GM21825 (cell line): ENCODE results near the gene IPO11.
"Not testable (repeated sequence)": the region's sequence is repeated elsewhere in the genome, so short reads cannot be mapped to it uniquely, and the experiment has no call there.

Experiments used
- ATAC-seq: cut with Tn5 transposase; IDR thresholded peaks from one replicate; pipeline ENCODE4 v1.9.1; 2021; ENCODE audit warnings: mild to moderate bottlenecking, moderate library complexity; ENCODE audit not compliant: unreplicated experiment

IPO11 gene

DNA sequence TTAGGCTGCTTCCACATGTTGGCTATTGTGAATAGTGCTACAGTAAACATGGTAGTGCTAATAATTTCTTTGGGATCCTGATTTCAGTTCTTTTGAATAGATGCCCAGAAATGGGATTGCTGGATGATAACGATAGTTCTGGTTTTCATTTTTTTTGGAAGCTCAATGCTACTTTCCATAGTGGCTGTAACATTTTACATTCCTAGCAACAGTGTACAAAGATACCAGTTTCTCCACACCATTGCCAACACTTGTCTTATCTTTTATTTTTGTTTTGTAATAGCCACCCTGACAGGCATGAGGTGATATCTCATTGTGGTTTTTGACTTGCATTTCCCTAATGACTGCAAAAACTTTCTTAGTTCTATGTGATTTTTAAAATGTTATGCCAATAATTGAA lies 97.2 kb downstream of the IPO11 start:
- no peak for ATAC-seq

DNA sequence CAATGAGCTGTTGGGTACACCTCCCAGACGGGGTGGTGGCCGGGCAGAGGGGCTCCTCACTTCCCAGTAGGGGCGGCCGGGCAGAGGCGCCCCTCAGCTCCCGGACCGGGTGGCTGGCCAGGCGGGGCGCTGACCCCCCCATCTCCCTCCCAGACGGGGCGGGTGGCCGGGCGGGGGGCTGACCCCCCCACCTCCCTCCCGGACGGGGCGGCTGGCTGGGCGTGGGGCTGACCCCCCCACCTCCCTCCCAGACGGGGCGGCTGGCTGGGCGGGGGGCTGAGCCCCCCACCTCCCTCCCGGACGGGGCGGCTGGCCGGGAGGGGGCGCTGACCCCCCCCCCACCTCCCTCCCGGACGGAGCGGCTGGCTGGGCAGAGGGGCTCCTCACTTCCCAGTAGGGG lies 100.5 kb downstream of the IPO11 start:
- ATAC-seq, result not testable (repeated sequence)

DNA sequence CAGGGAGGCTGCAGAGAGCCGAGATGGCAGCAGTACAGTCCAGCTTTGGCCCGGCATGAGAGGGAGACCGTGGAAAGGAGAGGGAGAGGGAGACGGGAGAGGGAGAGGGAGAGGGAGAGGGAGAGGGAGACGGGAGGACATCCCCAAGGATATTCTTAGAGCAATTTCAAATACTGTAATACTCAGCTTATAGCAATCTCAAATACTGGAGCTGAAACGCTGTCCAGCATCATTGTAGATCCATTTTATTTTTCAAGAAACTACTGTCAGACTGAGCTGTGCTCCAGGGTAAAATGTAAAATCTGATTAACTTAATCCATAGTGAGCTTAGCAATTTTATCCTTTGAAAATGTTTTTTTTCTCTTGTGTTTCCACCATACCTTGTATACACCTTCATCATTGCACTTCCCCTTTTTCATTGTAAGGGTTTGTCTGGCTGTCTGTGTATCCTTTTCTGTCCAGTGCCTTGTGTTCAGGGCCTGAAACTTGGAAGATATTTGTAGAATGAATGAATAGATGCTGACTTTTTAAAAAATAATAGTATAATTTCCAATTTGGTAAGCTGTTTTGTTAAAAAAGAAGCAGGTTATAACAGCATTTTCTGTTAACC lies 102.1 kb downstream of the IPO11 start:
- ATAC-seq, result no peak

DNA sequence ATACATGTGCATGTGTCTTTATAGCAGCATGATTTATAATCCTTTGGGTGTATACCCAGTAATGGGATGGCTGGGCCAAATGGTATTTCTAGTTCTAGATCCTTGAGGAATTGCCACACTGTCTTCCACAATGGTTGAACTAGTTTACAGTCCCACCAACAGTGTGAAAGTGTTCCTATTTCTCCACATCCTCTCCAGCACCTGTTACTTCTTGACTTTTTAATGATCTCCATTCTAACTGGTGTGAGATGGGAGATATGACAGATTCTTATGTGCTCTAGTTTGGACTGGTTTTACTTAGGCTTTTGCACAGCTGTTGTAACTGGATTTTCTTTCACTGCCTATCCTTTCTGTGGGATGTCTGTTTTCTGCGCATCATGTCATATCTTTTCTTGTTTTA lies 108.2 kb downstream of the IPO11 start:
- ATAC-seq, result not testable (repeated sequence)

DNA sequence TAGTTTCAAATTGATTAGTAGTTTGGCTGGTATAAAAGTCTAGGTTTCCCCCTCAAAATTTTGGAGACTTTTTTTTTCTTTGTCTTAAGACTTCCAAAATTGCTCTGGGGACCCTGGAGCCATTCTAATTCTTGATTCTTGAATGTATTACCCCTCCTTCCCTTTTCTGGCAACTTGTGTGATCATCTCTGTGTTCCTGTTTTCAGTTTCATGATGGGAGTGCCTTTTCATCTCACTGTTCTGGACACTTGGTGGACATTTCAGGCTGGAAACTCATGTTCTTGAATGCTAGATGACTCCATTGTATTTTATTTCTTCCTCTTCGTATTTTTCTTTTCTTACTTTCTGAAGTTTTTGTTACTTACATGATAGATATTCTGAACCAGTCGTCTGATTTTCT lies 108.8 kb downstream of the IPO11 start:
- no peak for ATAC-seq

DNA sequence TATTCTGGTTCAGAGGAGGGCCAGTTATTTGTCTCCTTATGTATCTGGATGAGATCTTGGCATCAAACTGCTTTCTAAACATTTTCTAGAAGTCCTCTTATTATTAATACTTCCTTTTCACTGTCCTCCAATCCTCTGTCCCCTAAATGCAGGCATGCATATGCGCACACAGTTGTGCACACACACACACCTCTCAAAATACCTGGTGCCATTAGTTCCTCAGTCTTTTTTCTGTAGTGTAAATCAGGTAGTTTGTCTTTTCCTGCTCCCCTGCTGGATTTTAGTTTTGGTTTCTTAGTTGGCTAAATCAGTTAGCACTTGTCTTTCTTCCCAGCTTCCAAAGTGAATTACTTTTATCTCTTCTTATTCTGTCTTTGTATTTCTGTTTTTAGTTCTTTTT lies 110.2 kb downstream of the IPO11 start:
- ATAC-seq, result no peak

DNA sequence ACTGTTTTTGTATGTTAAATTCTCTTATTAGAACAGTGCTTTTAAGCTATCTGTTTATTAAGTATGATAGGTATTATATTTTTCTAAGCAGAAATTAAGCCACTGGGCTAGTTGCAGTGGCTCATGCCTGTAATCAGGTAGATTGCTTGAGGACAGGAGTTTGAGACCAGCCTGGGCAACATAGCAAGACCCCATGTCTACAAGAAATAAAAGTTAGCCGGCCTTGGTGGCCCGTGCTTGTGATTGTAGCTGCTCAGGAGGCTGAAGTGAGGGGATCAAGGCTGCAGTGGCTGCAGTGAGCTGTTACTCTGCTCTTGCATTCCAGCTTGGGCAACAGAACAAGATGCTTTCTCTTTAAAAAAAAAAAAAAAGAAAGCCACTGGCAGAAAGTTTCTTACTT lies 121.0 kb downstream of the IPO11 start:
- no peak for ATAC-seq

DNA sequence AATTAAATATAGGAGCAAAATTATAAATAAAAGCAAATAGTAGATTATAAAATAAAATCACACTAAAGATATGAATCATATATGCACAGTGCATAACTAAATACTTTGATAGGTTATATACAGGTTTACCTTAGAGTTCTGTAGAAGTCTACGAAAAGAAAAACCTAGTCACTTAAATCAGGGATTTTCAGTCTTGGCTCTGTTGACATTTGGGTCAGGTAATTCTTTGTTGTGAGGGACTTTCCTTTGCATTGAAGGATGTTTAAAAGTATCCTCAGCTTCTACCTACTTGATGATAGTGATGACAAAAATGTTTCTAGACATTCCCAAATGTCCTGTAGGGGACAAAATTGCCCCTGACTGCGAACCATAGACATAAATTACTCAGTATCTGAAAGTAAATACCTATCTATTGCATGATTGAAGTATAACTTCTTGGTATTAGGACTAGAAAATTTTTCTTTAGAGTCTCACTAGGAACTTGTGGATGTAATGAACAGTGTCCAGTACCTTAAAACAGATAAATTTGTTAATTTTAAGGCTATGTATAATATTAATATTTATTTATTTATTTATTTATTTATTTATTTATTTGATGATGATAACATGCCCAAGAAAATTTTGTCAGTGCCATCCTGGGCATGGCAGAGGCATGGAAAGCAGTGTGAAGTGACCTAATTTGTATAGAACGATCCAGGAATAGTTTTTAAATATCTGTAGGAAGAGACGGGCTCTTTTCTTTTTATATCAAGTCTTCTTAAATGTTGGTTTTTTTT lies 122.1 kb downstream of the IPO11 start:
- ATAC-seq, result no peak

DNA sequence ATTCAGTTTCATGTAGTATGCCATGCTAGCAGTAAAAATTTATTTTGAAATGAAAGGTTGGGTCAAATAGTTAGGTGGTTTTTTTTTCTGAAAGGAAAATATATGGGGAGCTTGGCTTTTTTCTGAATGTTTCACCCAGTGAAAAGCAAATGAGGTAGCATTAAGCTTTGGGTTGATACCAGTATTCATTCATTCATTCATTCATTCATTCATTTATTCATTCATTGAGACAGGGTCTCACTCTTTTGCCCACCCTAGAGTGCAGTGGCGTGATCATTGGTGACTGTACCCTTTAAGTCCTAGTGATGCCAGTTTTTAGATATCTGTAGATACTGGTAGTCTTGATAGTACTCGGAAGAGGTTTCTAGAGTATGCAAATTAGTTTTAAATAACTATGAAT lies 123.7 kb downstream of the IPO11 start:
- ATAC-seq, result no peak

DNA sequence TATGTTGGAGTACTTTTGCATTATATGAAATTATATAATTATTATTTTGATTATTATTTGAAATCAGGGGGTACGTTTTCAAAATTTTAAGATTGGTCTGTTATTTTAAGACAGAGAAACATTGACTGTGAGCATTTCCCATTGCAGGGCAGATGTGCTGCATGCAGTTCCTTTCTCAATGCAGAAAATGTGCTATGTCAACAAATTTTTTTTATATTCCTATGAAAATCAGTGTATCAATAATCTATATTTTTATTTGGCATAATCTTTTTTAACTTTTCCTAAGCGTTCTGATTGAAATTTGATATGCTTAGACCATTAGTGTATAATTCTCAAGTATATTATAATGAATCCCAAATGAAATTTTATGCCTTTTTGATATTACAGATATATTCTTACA lies 124.2 kb downstream of the IPO11 start:
- ATAC-seq, result no peak

DNA sequence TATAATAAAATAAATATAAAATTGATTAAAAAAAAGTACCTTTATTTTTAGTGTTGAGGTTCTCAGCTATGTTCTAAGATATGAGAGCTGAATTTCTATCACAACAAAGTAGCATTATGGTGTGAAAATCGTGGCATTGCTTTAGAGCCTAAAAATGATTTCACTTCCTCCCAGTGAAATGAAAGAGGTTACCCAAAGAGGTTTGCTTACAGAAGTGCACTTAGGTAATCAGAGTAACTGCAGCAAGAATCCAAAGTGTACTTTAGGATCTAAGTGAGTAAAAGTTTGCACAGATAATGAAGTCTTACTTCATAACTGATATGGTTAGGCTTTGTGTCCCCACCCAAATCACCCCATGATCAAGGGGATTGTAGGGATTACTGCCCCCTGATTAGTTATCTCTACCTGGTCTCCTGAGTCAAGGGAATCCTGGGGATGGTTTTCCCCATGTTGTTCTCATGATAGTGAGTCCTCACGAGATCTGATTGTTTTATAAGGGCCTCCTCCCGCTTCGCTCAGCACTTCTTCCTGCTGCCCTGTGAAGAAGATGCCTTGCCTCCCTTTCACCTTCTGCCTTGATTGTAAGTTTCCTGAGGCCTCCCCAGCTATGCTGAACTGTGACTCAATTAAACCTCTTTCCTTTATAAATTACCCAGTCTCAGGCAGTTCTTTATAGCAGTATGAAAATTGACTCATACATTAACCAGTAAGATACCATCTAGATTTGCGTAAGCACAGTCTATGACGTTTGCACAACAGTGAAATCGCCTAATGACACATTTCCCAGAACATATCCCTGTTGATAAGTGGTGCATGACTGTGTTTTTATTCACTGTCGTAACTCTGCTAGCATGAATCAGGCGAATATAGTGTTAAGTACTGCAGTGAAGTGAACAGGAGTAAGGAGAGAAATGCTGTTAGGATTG lies 125.7 kb downstream of the IPO11 start:
- no peak for ATAC-seq

DNA sequence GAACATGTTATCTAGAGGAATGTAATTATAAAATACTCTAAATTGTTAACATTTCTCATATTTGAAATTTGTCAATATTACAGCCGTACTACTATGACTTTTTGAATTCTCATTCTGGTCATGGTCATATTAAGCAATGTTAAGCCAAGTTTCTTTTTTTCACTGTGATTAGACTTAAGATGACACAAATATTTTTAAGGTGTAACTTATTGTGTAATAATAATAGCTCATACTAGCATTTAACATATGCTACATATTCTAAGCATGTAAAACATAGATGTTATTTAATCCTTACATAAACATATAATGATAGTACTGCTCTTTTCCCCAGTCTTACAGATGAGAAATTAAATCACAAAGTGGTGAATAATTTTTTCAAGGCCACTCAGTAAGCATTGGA lies 130.2 kb downstream of the IPO11 start:
- ATAC-seq, result no peak

DNA sequence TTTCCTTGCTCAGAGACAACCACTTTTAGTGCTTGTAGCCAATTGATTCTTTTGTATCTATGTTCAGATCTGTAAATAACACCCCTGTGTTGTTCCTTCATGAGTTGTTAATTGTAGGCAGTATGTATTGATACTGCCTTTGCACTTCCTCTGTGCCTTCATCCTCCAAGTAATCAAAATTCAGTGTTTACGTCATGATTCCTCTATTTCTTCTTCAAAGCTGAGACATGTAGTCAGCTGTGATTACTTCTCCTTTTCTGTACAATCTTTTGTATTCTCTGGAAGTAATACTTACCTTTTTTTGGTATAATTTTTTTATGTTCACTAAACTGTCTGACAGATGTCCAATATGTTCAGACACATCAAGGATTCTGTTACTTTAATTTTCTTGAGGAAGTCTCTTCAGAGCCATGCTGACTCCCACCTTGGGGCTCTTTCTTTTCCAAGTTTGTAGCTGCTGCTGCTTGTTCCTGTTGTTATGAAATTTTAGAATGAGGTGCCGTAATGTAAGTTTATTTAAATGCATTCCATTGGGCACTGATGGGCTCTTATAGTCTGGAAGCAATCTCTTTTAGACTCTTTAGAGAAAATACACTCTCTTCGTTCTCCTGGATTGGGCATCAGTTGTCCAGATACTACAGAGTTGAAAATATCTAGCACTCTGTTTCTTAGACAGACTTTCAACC lies 135.5 kb downstream of the IPO11 start:
- ATAC-seq, result no peak

DNA sequence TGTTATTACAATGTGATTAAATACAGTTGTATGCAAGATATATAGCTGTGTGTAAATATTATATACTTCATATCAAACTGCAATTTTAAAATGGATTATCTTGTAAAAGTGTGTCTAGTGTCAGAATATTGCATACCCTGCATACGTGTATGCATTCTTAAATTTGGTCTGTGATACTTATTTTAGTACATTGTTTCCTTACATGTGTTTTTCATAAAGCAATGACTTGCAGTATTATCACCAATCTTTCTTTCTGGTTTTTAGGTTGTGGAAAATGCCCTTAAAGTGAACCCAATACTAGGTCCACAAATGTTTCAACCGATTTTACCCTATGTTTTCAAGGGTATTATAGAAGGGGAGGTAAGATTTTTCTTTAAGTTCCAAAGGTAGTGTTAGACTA lies 137.5 kb downstream of the IPO11 start:
- no peak for ATAC-seq

DNA sequence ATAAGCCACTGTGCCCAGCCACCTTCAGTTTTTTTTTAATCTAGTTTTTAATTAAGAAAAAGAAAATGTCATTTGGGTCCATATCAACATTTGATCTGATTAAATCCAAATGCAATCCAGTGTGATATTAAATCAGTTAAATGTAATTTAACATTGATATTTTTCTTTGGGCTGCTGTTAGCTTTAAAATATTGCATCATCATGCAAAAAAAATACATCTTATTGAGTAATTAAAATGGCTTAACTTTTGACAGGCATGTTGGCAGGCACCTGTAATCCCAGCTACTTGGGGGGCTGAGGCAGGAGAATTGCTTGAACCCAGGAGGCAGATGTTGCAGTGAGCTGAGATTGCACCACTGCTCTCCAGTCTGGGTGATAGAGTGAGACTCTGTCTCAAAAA lies 143.4 kb downstream of the IPO11 start:
- ATAC-seq, result no peak

DNA sequence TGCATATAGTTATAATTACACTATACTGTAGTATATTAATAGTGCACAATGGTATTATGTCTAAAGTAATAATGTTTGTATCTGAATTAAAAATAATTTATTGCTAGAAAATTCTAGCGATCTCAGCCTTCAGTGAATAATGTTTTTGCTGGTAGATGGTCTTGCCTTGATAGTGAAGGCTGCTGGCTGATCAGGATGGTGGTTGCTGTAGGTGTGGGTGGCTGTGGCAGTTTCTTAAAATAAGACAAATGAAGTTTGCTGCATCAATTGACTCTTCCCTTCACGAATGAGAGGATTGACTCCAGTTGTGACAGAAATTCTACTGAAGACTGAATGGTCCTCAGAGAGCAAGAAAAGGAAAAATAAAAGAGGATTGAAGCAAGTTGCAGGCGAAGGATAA lies 146.4 kb downstream of the IPO11 start:
- ATAC-seq, result no peak

DNA sequence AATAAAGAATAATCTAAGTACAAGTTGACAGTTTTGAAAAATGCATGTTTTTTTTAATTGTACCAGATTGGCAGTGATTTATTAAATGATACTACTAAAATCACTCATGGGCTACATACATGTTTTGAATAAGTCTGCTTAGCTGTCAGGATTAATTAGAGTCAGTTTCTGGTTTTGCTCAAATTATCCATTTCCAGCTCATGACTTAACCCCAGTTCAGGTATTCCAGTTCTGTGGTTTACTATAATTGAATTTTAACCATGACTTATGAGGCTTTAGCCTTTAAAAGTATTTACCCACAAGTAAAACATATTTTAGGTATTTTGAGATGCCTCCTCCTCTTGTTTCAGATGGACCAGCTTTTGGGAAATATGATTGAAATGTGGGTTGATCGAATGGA lies 148.2 kb downstream of the IPO11 start:
- no peak for ATAC-seq

DNA sequence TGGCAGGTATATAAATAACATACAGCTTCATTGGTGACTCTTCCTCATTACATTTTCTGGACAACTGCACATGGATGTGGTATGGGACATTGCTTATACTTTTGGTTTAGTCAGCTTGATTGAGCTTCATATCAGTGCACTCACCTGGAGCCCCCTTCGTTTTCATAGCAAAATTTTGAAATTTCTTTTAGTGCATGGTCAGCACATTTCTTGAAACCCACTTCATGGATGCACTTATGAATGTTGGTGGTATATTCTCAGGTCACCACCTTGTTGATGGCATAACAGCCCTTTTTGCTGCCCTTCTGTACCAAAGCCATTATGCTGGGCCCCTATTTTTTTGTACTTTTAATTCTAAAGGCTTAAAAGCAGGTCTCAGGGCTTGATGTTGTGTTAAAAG lies 149.3 kb downstream of the IPO11 start:
- no peak for ATAC-seq

DNA sequence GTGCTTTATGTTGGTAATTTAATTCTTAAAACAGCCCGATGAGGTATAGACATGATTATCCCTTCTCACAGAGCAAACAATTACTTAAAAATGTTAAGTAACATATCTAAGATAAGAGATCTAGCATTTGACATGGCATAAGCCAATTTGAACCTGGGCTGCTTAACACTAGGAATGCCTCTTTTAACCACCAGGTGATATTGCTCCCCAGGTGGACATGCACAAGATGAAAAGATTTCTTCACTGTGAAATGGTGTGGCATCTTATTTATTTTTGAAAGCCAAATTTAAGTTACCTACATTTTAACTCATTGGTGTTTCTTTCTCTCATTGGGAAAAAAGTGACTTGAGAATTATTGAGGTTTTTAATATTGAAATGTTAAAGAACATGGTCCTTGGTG lies 150.3 kb downstream of the IPO11 start:
- ATAC-seq, result no peak

DNA sequence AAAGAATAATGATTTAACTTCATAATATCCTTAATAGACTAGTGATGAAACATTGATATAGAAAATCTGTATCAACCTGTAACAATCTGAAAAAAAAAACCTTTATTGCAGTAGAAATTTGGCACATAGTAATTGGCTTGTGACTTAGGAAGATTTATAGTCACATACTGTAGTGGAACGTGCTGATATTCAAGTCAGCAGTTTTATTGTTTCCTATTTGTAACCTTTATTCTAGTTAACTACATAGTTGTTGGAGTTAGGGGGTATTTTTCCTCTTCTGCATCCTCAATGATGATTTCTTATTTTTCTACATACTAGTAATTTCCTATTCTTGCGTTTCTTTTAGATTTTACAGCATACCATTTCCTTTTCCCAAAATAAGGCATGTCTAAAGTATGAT lies 151.5 kb downstream of the IPO11 start:
- ATAC-seq, result no peak

DNA sequence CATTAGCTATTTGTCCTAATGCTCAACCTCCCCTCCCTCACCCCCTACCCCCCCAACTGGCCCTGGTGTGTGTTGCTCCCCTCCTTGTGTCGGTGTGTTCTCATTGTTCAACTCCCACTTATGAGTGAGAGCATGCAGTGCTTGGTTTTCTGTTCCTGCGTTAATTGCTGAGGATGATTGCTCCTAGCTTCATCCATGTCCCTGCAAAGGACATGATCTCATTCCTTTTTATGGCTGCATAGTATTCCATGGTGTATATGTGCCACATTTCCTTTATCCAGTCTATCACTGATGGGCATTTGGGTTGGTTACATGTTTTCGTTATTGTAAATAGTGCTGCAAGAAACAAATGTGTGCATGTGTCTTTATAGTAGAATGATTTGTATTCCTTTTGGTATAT lies 153.2 kb downstream of the IPO11 start:
- ATAC-seq, result not testable (repeated sequence)
